Measurements from ENCODE around the gene KCNN4.

- TF ChIP-seq, protein P1, sequence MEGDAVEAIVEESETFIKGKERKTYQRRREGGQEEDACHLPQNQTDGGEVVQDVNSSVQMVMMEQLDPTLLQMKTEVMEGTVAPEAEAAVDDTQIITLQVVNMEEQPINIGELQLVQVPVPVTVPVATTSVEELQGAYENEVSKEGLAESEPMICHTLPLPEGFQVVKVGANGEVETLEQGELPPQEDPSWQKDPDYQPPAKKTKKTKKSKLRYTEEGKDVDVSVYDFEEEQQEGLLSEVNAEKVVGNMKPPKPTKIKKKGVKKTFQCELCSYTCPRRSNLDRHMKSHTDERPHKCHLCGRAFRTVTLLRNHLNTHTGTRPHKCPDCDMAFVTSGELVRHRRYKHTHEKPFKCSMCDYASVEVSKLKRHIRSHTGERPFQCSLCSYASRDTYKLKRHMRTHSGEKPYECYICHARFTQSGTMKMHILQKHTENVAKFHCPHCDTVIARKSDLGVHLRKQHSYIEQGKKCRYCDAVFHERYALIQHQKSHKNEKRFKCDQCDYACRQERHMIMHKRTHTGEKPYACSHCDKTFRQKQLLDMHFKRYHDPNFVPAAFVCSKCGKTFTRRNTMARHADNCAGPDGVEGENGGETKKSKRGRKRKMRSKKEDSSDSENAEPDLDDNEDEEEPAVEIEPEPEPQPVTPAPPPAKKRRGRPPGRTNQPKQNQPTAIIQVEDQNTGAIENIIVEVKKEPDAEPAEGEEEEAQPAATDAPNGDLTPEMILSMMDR (IDR thresholded peaks at IDR 0.05; ENCODE audit: poor library complexity): no peak
- no peak for TF ChIP-seq EZH2 (IDR thresholded peaks at IDR 0.05; ENCODE audit: borderline replicate concordance)
Observed at GRCh38 chr19:43755256-43755801, 25.4 kb downstream of the KCNN4 start.
